Frontal cortex (tissue), 4 donors: Measurements from ENCODE around the gene GGT5. TPM values are rescaled to one million over a fixed set of nuclear protein-coding genes. Genes with fewer than 3 reads are reported as not detected.
"Not testable (repeated sequence)": the region's sequence is repeated elsewhere in the genome, so short reads cannot be mapped to it uniquely, and the experiment has no call there.

ENCODE experiments used
- DNase-seq, 2 donors: peaks; one replicate each; pipeline ENCODE4 v3.0.0; 2012; ENCODE audit warnings: low spot score in 2 of 2
- FAIRE-seq: peaks from 2 replicates; lab custom pipeline; 2012; peaks lifted over from hg19 to GRCh38; lab: Jason Lieb, UNC
- total RNA-seq: library from RNA; depleted of rRNA; stranded (reverse); fragments of >200 nt; gene quantifications from one replicate; pipeline ENCODE4 v1.2.3, GENCODE V29; 2014
- donor health status: control.
- donor health status: control.
- donor health status: control.

Gene GGT5, protein sequence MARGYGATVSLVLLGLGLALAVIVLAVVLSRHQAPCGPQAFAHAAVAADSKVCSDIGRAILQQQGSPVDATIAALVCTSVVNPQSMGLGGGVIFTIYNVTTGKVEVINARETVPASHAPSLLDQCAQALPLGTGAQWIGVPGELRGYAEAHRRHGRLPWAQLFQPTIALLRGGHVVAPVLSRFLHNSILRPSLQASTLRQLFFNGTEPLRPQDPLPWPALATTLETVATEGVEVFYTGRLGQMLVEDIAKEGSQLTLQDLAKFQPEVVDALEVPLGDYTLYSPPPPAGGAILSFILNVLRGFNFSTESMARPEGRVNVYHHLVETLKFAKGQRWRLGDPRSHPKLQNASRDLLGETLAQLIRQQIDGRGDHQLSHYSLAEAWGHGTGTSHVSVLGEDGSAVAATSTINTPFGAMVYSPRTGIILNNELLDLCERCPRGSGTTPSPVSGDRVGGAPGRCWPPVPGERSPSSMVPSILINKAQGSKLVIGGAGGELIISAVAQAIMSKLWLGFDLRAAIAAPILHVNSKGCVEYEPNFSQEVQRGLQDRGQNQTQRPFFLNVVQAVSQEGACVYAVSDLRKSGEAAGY
- total RNA-seq = 0.41 TPM

- not testable (repeated sequence) for FAIRE-seq, DNase-seq
These were observed at the start of gene GGT5 for GRCh38 chr22:24245030-24245431. Gene GGT5 (minus strand): TSS chr22:24245082. CDS start chr22:24244725, 357 bp downstream.

DNA sequence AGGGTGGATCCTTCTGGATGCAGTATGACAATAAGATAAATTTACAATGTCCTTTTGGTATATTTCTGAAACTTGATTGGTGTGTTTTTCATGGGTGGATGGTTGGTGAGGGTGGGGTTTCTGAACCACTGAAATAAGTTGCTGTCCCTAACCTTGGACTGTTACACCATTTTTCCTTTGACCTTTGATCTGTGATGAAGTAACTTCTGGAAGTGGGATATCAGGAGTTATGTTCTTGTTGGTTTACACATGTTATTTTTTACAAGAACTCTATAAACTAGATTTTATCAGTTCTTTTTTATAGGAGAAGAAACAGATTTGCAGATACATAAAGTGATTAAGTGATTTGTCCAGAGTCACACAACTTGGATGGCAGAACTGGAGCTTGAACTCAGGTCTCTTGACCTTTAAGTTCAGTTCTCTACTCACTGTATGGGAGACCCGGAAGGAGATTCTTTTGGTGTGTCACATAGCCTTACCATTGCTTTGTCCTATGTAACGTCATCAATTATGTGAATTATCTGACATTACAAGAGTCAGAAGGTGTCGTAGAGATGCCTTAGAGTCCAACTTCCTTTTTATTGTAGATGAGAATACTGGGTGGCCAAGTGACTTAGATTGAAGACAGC lies 47.4 kb upstream of the GGT5 start:
- DNase-seq, FAIRE-seq: not testable (repeated sequence)

- no peak for FAIRE-seq
- no peak for DNase-seq
These were observed 46.8 kb upstream of the GGT5 start for GRCh38 chr22:24291515-24292201.

DNA sequence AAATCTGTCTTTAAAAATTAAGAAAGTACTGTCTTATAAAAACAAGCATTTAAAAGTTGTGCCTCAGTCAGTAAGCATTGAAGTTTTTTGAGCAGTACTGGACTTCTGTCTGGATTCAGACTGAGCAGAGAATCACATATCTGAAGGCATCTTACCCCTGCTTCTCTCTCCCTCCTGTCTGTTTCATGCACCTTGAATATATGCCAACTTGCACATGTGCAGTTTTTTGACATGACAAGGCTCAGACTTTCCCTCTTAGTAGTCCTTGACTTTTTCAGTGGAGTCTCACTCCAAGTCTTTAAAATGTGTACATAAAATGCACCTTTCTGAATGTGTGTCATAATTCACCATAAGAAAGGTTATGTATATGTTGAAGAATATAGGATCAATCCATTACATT lies 45.6 kb upstream of the GGT5 start:
- FAIRE-seq (no peak), DNase-seq (no peak)

DNA sequence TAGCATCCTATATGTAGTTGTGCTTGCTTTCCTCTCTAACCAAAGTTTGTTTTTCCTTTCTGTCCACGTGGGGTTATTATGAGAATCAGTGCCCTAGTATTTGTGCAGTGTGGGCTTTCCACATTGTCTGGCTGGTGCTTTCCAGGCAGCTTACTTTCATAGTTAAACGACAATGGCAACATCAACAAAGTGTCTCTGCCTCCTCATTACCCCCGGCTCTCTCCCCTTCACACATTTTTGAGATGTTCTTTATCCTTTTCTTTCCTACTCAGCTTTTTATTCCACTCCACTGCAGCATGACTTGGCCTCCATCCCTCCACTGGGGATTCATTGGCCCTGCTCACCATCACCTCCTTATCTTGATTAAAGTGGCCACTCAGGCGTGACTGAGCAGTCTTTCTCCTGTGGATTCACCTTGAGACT lies 44.9 kb upstream of the GGT5 start:
- no peak for FAIRE-seq

GRCh38 chr22:24289114-24289513 lies 44.2 kb upstream of the GGT5 start:
- DNase-seq = no peak
- no peak for FAIRE-seq

More for the DNA sequence above, 44.9 kb upstream of the GGT5 start:
- no peak for DNase-seq

- DNase-seq, FAIRE-seq: not testable (repeated sequence)
These were observed 42.9 kb upstream of the GGT5 start for GRCh38 chr22:24287801-24288200.

- not testable (repeated sequence) for DNase-seq, FAIRE-seq
These were observed 42.3 kb upstream of the GGT5 start for GRCh38 chr22:24287212-24287611.

DNA sequence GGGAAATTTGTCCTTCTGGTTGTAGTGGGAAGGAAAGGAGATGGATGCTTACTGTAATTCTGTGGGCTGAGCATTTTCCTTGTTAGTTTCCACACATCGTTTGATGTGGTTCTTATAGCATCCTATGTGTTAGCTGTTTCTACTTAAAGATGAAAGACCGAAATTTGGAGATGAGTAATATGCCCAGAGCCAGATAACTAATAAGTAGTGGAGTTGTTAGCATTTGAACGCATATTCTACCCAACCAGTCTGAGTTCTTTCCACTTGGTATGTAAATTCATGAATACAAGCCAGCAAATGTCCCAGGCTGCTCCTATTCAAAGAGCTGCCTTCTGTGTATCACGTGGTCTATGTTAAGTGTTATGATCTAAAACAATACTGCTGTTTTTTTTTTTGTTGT lies 40.4 kb upstream of the GGT5 start:
- FAIRE-seq = no peak
- no peak for DNase-seq

DNA sequence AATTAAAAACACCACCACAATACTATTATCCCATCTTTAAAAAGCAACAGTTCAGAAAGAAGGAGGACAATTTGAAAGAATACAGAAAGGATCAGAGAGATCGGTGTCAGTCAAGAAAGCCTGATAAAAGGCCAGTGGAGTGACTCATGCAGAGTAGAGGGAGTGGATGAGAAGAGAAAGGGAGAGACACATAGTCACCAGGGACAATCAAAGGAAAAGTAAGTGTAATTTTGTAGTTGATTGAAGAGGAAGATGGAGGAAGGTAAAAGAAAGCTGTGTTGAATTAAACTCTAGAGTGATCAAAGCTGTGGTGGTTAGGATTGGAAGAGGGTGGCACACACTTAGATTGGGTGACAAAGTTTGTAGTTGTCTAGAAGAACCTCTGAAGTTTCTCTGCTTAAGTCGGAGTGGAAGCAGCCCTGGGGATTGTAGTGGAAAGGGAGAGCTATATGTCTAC lies 39.9 kb upstream of the GGT5 start:
- no peak for FAIRE-seq
- DNase-seq = no peak

DNA sequence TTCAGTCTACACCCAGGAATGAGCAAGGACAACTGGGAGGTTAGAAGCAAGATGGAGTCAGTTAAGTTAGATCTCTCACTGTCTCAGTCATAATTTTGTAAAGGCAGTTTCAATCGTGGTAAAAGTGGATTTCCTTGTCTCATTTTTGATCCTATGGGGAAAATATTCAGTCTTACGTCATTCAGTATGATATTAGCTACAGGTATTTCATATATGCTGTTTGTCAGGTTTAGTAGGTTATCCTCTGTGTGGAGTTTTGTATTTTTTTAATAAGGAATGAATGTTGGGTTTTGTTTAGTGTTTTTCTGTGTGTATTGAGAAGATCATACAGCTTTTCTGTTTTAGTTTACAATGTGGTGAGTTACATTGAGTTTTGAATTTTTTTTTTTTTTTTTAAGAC lies 37.5 kb upstream of the GGT5 start:
- DNase-seq (no peak), FAIRE-seq (no peak)

- not testable (repeated sequence) for FAIRE-seq, DNase-seq
These were observed 35.5 kb upstream of the GGT5 start for GRCh38 chr22:24280363-24280762.

DNA sequence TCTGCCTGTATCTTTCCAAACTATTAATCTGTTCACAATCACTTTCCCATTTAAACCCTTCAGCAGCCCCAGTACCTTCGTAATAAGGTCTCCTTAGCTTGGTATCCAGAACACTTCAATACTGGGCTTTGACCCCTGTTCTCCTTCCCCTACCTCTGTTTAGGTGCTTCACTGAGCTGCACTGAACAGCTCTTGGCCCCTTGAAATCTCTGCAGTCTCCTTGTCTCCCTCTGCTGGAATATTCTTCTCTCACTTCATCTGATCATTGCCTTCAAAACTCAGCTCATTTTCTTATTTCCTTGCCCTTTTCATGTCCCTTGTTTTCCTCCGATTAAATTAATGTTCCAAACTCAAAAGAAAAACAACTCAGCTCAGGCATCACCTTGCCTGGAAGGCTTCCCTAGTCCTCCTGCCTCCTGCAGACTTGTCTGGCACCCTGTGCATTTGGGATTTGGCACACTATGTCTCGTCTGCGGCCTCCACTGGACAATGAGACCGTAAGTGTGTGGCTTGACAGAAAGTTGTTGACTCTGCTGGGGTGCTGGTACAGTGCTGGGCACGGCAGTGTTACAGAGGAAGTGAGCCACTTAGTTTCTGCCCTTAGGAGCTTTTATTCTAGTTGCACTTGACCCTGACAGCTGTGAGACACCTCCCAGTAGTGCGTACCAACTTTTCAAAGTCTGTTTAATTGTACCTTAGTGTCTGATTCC lies 30.0 kb upstream of the GGT5 start:
- DNase-seq, FAIRE-seq: not testable (repeated sequence)

- FAIRE-seq, DNase-seq: not testable (repeated sequence)
These were observed 29.0 kb upstream of the GGT5 start for GRCh38 chr22:24273906-24274305.

GRCh38 chr22:24273031-24273430 lies 28.1 kb upstream of the GGT5 start:
- DNase-seq, FAIRE-seq: not testable (repeated sequence)

GRCh38 chr22:24271386-24271854 lies 26.5 kb upstream of the GGT5 start:
- FAIRE-seq (no peak), DNase-seq (no peak)

DNA sequence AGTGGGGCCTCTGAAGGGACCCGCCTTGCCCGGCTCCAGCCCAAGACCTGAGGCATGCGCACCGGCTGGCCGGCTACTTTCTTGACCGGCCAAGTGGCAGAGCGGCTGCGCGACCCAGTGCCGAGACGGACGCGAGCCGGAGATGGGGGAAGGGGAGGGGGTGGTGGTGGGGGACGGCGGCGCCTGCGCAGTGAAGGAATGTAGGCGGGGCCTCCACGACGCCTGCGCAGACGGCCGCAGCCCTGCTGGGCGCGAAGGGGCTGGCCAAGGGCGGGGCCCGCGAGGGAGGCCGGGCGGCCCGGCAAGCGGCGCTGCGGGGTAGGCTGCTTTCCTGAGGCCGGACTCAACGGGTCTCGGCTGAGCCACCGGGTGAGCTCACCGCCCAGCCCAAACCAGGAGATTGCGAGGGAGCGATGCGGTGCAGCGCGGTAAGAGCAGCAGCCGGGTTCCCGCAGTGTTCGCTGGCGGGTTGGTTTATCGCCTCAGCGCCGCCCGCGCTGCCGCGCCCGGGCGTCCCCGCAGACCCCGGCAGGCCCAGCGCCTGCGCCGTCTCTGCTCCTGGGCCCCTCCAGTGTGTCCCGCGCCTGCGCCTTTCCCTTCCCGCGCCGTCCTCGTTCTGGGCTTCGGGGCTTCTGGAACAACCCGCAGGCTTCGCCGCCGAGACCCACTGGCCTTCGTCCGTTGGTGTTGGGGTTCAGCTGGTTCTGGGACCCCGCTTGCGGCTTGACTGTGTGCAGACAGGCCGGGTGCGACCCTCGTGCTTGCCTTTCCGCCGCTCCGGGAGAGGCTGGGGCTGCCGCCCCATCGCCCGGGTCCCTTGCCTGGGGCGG lies 25.9 kb upstream of the GGT5 start, which contains the start of gene SPECC1L:
SPECC1L (plus strand) TSS at position 276 of the 830 bp plus-strand sequence. CDS start 31,401 bp downstream, outside the sequence.
- DNase-seq (peak; percentile 94 to 96), FAIRE-seq (no peak)

- not testable (repeated sequence) for DNase-seq, FAIRE-seq
These were observed 21.6 kb upstream of the GGT5 start for GRCh38 chr22:24266495-24266894.
